HG02642 (cell line): Measurements from ENCODE around the gene EPHA8.

Source experiments
- ATAC-seq: cut with Tn5 transposase; IDR thresholded peaks from one replicate; pipeline ENCODE4 v1.9.1; 2021; ENCODE audit warnings: mild to moderate bottlenecking; ENCODE audit not compliant: unreplicated experiment, poor library complexity

The EPHA8 gene

GRCh38 chr1:22612671-22613571 is 49.6 kb downstream of the EPHA8 start:
- ATAC-seq = no peak

GRCh38 chr1:22613572-22613918 is 50.3 kb downstream of the EPHA8 start:
- no peak for ATAC-seq

- ATAC-seq = no peak
Measured at GRCh38 chr1:22613951-22614350, 50.7 kb downstream of the EPHA8 start.

- no peak for ATAC-seq
Measured at GRCh38 chr1:22615886-22616285, 52.6 kb downstream of the EPHA8 start.

GRCh38 chr1:22616571-22616970 is 53.3 kb downstream of the EPHA8 start:
- no peak for ATAC-seq

- no peak for ATAC-seq
Measured at GRCh38 chr1:22618056-22618455, 54.8 kb downstream of the EPHA8 start.

GRCh38 chr1:22619252-22619651 is 56.0 kb downstream of the EPHA8 start:
- no peak for ATAC-seq

GRCh38 chr1:22619798-22620197 is 56.5 kb downstream of the EPHA8 start:
- no peak for ATAC-seq

- ATAC-seq = no peak
Measured at GRCh38 chr1:22621761-22622160, 58.5 kb downstream of the EPHA8 start.

GRCh38 chr1:22625262-22625925 is 62.1 kb downstream of the EPHA8 start:
- ATAC-seq = no peak

- no peak for ATAC-seq
Measured at GRCh38 chr1:22626237-22627157, 63.2 kb downstream of the EPHA8 start.

GRCh38 chr1:22627331-22627730 is 64.0 kb downstream of the EPHA8 start:
- ATAC-seq = no peak

- ATAC-seq = no peak
Measured at GRCh38 chr1:22628698-22629444, 65.6 kb downstream of the EPHA8 start.

GRCh38 chr1:22629886-22630285 is 66.6 kb downstream of the EPHA8 start:
- no peak for ATAC-seq

GRCh38 chr1:22633697-22634463 is 70.6 kb downstream of the EPHA8 start:
- no peak for ATAC-seq

- no peak for ATAC-seq
Measured at GRCh38 chr1:22635436-22635835, 72.1 kb downstream of the EPHA8 start.

GRCh38 chr1:22636353-22636752 is 73.1 kb downstream of the EPHA8 start, which contains the start of gene C1QA:
TSS of gene C1QA (plus strand) at chr1:22636628. CDS start at chr1:22637617, 989 bp downstream.
- ATAC-seq = no peak

- ATAC-seq = no peak
Measured at GRCh38 chr1:22636927-22637326, 73.6 kb downstream of the EPHA8 start.

GRCh38 chr1:22637907-22638445 is 74.7 kb downstream of the EPHA8 start:
- ATAC-seq = no peak
